Astrocyte (in vitro differentiated cells and primary cell): ENCODE data around the gene PIP5K1A.

Experiments
- CTCF ChIP-seq: IDR thresholded peaks from 2 replicates; pipeline ENCODE4 v1.5.1; 2011; ENCODE audit warnings: low read depth, mild to moderate bottlenecking, inconsistent platforms, low read length, moderate library complexity; ENCODE audit not compliant: insufficient read depth
- EZH2 ChIP-seq: IDR thresholded peaks from 2 replicates; pipeline ENCODE4 v1.6.1; 2012; ENCODE audit warnings: mild to moderate bottlenecking, low read length, inconsistent platforms; ENCODE audit not compliant: insufficient read depth

- TF ChIP-seq CTCF (no peak), EZH2 (no peak)
Observed at GRCh38 chr1:151159373-151159772, 39.0 kb upstream of the PIP5K1A start.
